ENCODE measurements around the gene RAB1A. TPM values are rescaled to one million over a fixed set of nuclear protein-coding genes. Genes with fewer than 3 reads are reported as not detected.
"Not testable (repeated sequence)": the region's sequence is repeated elsewhere in the genome, so short reads cannot be mapped to it uniquely, and the experiment has no call there.

The RAB1A gene
- total RNA-seq, 2 experiments from 2014 or later = 71.8 to 75.8 TPM

DNA sequence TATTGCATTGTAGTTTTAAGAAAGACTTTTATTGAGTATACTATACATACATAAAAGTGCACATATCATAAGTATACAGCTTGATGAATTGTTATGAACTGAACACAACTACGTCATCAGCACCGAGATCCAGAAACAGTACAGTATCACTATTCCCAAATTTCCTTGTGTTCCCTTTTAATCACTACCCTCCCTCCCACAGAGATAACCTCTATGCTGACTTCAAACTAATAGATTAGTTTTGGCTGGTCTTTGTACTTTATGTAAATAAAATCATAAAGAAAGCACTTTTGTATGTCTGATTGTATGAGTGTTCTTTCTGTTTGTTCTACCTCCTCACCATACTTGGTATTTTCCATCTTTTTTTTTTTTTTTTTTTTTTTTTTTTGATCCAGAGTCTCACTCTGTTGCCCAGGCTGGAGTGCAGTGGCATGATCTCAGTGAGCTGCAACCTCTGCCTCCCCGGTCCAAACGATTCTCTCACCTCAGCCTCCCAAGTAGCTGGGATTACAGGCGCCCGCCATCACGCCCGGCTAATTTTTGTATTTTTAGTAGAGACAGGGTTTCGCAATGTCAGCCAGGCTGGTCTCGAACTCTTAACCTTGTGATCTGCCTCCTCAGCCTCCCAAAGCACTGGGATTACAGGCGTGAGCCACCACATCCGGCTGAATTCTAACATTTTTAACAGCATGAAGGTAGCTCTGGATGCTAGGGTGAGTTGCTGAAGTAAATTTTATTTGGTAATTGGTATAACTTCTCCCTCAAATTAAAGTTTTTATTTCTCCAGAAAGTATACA, 43.3 kb upstream of the RAB1A start:
- no peak for DNase-seq
- no peak overlapping the region for H3K4me3 Mint-ChIP-seq
- H3K9me3 Mint-ChIP-seq = no peaks in the 10 kb centered on the region
- H3K36me3 Mint-ChIP-seq (ENCODE audit: low read depth) = no peaks in the 10 kb centered on the region
- no peak overlapping the region for H3K27ac Mint-ChIP-seq
- TF ChIP-seq, protein P1, sequence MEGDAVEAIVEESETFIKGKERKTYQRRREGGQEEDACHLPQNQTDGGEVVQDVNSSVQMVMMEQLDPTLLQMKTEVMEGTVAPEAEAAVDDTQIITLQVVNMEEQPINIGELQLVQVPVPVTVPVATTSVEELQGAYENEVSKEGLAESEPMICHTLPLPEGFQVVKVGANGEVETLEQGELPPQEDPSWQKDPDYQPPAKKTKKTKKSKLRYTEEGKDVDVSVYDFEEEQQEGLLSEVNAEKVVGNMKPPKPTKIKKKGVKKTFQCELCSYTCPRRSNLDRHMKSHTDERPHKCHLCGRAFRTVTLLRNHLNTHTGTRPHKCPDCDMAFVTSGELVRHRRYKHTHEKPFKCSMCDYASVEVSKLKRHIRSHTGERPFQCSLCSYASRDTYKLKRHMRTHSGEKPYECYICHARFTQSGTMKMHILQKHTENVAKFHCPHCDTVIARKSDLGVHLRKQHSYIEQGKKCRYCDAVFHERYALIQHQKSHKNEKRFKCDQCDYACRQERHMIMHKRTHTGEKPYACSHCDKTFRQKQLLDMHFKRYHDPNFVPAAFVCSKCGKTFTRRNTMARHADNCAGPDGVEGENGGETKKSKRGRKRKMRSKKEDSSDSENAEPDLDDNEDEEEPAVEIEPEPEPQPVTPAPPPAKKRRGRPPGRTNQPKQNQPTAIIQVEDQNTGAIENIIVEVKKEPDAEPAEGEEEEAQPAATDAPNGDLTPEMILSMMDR (IDR thresholded peaks at IDR 0.05) = no peak
- POLR2A ChIA-PET = interaction anchor here (0.6 kb wide), 1 partner anchor 9 kb away, joined by 3 read pairs; no protein-coding TSS in a partner anchor
- intact Hi-C loops (cut with micrococcal nuclease) = no loop called here
- CTCF ChIA-PET = interaction anchor here (2.4 kb wide), 1 partner anchor 108 kb away, joined by 13 read pairs; no protein-coding TSS in a partner anchor
- ATAC-seq = no peak
- H3K4me1 Mint-ChIP-seq (ENCODE audit: low read depth) = peaks cover 2% of the 10 kb centered on the region
- no peaks in the 10 kb centered on the region for H3K27me3 Mint-ChIP-seq

- intact Hi-C loops (cut with micrococcal nuclease); H3K36me3 Mint-ChIP-seq (ENCODE audit: low read depth); H3K27ac Mint-ChIP-seq; H3K9me3 Mint-ChIP-seq; H3K27me3 Mint-ChIP-seq; H3K4me3 Mint-ChIP-seq; ATAC-seq; H3K4me1 Mint-ChIP-seq (ENCODE audit: low read depth); DNase-seq: not testable (repeated sequence)
- ChIA-PET CTCF (interaction anchor here (0.7 to 5.8 kb wide), 12 partner anchors 16 to 843 kb away, joined by 3 to 105 read pairs (median 6); no protein-coding TSS in a partner anchor), POLR2A (interaction anchor here (0.6 kb wide), 1 partner anchor 387 kb away, joined by 5 read pairs; no protein-coding TSS in a partner anchor)
These were observed 40.9 kb upstream of the RAB1A start for GRCh38 chr2:65170611-65171477.

DNA sequence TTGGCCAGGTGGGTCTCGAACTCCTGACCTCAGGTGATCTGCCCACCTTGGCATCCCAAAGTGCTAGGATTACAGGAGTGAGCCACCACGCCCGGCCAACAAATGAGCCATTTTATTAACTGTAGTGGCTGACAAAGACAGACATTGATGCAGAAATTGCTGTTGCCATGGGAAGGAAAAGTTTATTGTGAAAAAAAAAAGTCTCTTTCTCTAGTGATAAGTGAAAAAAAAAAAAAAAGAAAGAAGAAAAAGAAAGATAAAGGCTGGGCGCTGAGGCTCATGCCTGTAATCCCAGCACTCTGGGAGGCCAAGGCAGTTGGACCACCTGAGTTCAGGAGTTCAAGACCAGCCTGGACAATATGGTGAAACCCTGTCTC, 39.8 kb upstream of the RAB1A start:
- Mint-ChIP-seq H3K36me3 (ENCODE audit: low read depth) (no peaks in the 10 kb centered on the region), H3K4me3 (no peak overlapping the region), H3K4me1 (ENCODE audit: low read depth) (peaks cover 2% of the 10 kb centered on the region), H3K27me3 (no peaks in the 10 kb centered on the region), H3K27ac (no peak overlapping the region), H3K9me3 (no peaks in the 10 kb centered on the region)
- DNase-seq = no peak
- ChIA-PET POLR2A (no interaction called here), CTCF (interaction anchor here (0.9 to 5.8 kb wide), 35 partner anchors 9 to 397 kb away, joined by 3 to 105 read pairs (median 6); partner anchors contain the start of gene CEP68)
- intact Hi-C loops (cut with micrococcal nuclease) = loop anchor here (5.0 to 10.0 kb wide), 2 partner anchors 102 to 265 kb away; no protein-coding TSS in a partner anchor
- TF ChIP-seq, protein P1 (IDR thresholded peaks at IDR 0.05) = no peak
- ATAC-seq = no peak

DNA sequence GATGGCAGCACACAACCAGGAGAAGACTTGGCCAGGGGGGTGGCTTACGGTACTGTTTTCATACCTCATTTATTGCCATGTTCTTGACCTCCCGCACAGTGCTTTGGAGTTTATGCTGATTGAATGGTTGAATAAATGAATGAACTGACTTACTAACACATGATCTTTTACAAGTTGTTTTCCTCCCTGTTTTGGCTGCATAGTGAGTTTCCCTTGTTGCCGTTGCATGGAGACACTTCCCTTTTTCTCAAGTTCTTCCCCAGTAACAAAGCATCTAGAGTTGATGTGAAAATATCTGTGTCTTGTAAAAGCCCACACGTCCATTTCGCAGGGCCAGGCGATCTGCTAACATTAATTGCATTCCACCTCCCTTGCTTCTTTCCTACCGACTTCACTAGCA, 35.7 kb upstream of the RAB1A start:
- TF ChIP-seq, protein P1 (IDR thresholded peaks at IDR 0.05) = no peak
- no peak for ATAC-seq
- Mint-ChIP-seq H3K27me3 (no peaks in the 10 kb centered on the region), H3K36me3 (ENCODE audit: low read depth) (no peaks in the 10 kb centered on the region), H3K4me3 (no peak overlapping the region), H3K4me1 (ENCODE audit: low read depth) (peaks cover 15% of the 10 kb centered on the region), H3K9me3 (no peaks in the 10 kb centered on the region), H3K27ac (no peak overlapping the region)
- POLR2A ChIA-PET = no interaction called here
- intact Hi-C loops (cut with micrococcal nuclease) = loop anchor here (5.0 to 10.0 kb wide), 2 partner anchors 98 to 261 kb away; no protein-coding TSS in a partner anchor
- DNase-seq = no peak
- CTCF ChIA-PET = no interaction called here

DNA sequence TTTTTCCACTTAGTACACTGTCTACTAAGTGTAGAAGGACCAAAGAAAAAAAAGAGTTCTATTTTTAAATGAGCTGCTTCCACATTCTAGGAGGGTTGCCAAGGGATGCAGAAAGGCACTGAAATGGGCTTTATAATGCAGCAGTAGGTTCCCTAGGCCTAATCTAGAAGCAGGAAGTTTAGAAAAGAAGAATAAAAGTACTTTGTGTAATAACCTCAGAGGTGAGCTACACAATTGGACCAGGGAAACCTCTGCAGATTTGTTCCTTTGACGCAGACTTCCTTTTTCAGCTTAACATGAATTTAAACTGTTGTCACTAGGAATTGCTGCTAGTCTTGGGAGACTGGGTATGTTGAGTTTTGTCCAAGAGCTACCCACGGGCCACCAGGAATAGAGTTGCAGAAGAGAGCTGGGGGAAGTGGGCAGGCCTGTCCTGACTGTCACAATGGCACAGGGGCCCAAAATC, 34.6 kb upstream of the RAB1A start:
- ChIA-PET CTCF (interaction anchor here (2.1 to 2.8 kb wide), 2 partner anchors 23 to 100 kb away, joined by 9 to 26 read pairs; no protein-coding TSS in a partner anchor), POLR2A (interaction anchor here (1.1 to 1.6 kb wide), 2 partner anchors 39 to 47 kb away, joined by 3 to 6 read pairs; no protein-coding TSS in a partner anchor)
- ATAC-seq (no peak), DNase-seq (no peak)
- H3K4me3 Mint-ChIP-seq = no peak overlapping the region
- no peak overlapping the region for H3K27ac Mint-ChIP-seq
- intact Hi-C loops (cut with micrococcal nuclease) = loop anchor here (10.0 kb wide), 1 partner anchor 260 kb away; no protein-coding TSS in a partner anchor
- no peaks in the 10 kb centered on the region for H3K36me3 Mint-ChIP-seq (ENCODE audit: low read depth)
- TF ChIP-seq, protein P1 (IDR thresholded peaks at IDR 0.05) = no peak
- no peaks in the 10 kb centered on the region for H3K27me3 Mint-ChIP-seq
- H3K9me3 Mint-ChIP-seq = no peaks in the 10 kb centered on the region
- peaks cover 21% of the 10 kb centered on the region for H3K4me1 Mint-ChIP-seq (ENCODE audit: low read depth)

Data from activated CD8-positive, alpha-beta T cell treated with anti-CD3 and anti-CD28 coated beads for 36 hours (primary cell).